Measurements from ENCODE around the gene ELMO1. TPM values are rescaled to one million over a fixed set of nuclear protein-coding genes. Genes with fewer than 3 reads are reported as not detected.
A peak's percentile ranks its signal among the peaks of the same experiment; 100 is the strongest.
"Not testable (repeated sequence)": the region's sequence is repeated elsewhere in the genome, so short reads cannot be mapped to it uniquely, and the experiment has no call there.

Gene ELMO1
- total RNA-seq, 2 donors from 2014 or later, result 160 to 169 TPM

DNA sequence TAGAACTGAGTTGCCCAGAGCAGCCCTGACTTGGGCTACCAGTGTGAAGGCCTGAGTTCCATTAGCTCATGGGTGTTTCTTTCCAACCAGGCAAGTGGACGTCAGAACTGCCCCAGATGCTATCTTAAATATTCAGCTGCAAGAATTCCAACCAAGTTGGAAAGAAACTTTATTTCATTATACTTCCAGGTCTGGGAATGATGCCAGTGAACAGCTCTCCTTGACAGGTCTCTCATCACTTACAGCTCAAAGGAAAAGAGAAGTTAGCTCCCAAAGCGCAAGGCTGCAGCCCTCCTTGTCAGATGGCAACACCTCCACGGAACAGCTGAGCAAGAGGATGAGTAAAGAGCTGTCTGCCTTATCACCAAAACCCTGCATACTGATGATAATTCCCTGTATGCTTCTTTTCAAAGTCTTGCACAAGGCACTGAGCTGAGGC, 468.8 kb downstream of the ELMO1 start:
- Mint-ChIP-seq H3K4me1 (peaks cover 13% of the 10 kb centered on the region), H3K27ac (no peak overlapping the region), H3K4me3 (no peak overlapping the region), H3K27me3 (no peaks in the 10 kb centered on the region), H3K36me3 (ENCODE audit: low read depth) (no peaks in the 10 kb centered on the region)
- H3K9me3 ChIP-seq (ENCODE audit: control insufficient read depth, low read length, poor library complexity, severe bottlenecking), result no peaks in the 10 kb centered on the region
- no peak for DNase-seq
- ATAC-seq, result no peak

GRCh38 chr7:36978461-36978860, 470.2 kb downstream of the ELMO1 start:
- H3K27me3 Mint-ChIP-seq, result no peaks in the 10 kb centered on the region
- DNase-seq, result no peak
- ATAC-seq, result no peak
- no peaks in the 10 kb centered on the region for H3K36me3 Mint-ChIP-seq (ENCODE audit: low read depth)
- H3K27ac Mint-ChIP-seq, result no peak overlapping the region
- no peak overlapping the region for H3K4me3 Mint-ChIP-seq
- H3K4me1 Mint-ChIP-seq, result peaks cover 6% of the 10 kb centered on the region
- H3K9me3 ChIP-seq (ENCODE audit: control insufficient read depth, low read length, poor library complexity, severe bottlenecking), result no peaks in the 10 kb centered on the region

GRCh38 chr7:36977878-36978277, 470.8 kb downstream of the ELMO1 start:
- Mint-ChIP-seq H3K4me3 (no peak overlapping the region), H3K27me3 (no peaks in the 10 kb centered on the region), H3K4me1 (peaks cover 6% of the 10 kb centered on the region), H3K36me3 (ENCODE audit: low read depth) (no peaks in the 10 kb centered on the region), H3K27ac (no peak overlapping the region)
- ATAC-seq, result no peak
- no peaks in the 10 kb centered on the region for H3K9me3 ChIP-seq (ENCODE audit: control insufficient read depth, low read length, poor library complexity, severe bottlenecking)
- no peak for DNase-seq

GRCh38 chr7:36973534-36973933, 475.1 kb downstream of the ELMO1 start:
- not testable (repeated sequence) for DNase-seq; H3K27me3 Mint-ChIP-seq; ATAC-seq; H3K4me3 Mint-ChIP-seq; H3K36me3 Mint-ChIP-seq (ENCODE audit: low read depth); H3K27ac Mint-ChIP-seq; H3K9me3 ChIP-seq (ENCODE audit: control insufficient read depth, low read length, poor library complexity, severe bottlenecking)
- H3K4me1 Mint-ChIP-seq, result peaks cover 26% of the 10 kb centered on the region

- Mint-ChIP-seq H3K36me3 (ENCODE audit: low read depth) (no peaks in the 10 kb centered on the region), H3K27ac (no peak overlapping the region), H3K4me3 (no peak overlapping the region), H3K4me1 (peaks cover 26% of the 10 kb centered on the region), H3K27me3 (no peaks in the 10 kb centered on the region)
- ATAC-seq, result no peak
- no peaks in the 10 kb centered on the region for H3K9me3 ChIP-seq (ENCODE audit: control insufficient read depth, low read length, poor library complexity, severe bottlenecking)
- no peak for DNase-seq
These were observed 476.5 kb downstream of the ELMO1 start for GRCh38 chr7:36972140-36972518.

GRCh38 chr7:36971515-36972139, 477.0 kb downstream of the ELMO1 start:
- ATAC-seq, result no peak
- Mint-ChIP-seq H3K4me1 (peaks cover 24% of the 10 kb centered on the region), H3K27me3 (no peaks in the 10 kb centered on the region), H3K36me3 (ENCODE audit: low read depth) (no peaks in the 10 kb centered on the region), H3K27ac (peak overlapping the region; percentile 14), H3K4me3 (no peak overlapping the region)
- no peaks in the 10 kb centered on the region for H3K9me3 ChIP-seq (ENCODE audit: control insufficient read depth, low read length, poor library complexity, severe bottlenecking)
- DNase-seq, result no peak

DNA sequence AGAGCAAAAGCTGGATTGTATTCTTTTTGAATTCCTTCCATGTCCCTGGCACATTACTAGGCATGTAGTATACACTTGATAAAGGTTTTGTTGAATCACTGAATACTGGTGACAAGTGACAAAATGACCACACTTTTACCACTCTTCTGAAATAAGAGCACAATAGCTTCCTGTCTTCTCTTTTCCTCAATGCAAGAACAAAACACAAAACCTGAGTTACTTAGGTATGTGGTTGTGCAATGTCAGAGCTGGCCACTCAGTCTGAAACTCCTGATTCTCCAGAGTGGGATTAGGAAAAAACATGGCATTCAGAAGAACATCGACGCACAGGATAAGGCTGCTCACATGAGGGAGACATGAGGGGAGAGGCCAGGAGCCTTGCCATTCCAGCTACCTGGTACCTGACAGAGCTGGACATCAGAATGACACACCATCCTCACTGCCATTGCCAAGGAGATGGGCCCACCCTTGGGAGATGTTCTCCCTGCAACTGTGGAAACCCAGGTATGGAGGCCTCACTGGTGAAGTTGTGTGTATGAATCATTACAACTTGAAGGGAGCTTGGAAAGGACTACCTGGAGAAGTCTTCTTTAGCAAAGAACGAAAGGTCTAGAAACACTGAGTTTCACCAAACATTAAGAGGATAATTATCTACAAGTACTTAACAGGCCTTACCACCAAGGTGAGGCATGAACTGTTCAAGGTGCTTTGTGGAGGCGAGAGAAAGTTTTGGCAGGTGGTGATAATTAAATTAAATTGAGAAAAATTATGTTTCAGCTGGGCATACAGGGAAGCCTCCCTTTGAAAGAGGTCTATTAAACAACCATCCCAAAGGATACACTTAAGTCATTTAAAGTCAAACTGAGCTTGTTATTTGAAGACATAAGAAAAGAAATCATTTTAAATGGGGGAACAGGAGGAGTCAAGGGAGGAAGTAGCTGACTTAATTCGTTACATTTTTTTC, 477.8 kb downstream of the ELMO1 start:
- no peaks in the 10 kb centered on the region for H3K9me3 ChIP-seq (ENCODE audit: control insufficient read depth, low read length, poor library complexity, severe bottlenecking)
- peak overlapping the region; percentile 14 for H3K27ac Mint-ChIP-seq
- DNase-seq (no peak), ATAC-seq (no peak)
- H3K36me3 Mint-ChIP-seq (ENCODE audit: low read depth), result no peaks in the 10 kb centered on the region
- H3K4me3 Mint-ChIP-seq, result peak overlapping the region; percentile 22
- no peaks in the 10 kb centered on the region for H3K27me3 Mint-ChIP-seq
- H3K4me1 Mint-ChIP-seq, result peaks cover 26% of the 10 kb centered on the region

- H3K9me3 ChIP-seq (ENCODE audit: control insufficient read depth, low read length, poor library complexity, severe bottlenecking), result no peaks in the 10 kb centered on the region
- Mint-ChIP-seq H3K27me3 (no peaks in the 10 kb centered on the region), H3K27ac (no peak overlapping the region), H3K4me1 (peaks cover 30% of the 10 kb centered on the region), H3K36me3 (ENCODE audit: low read depth) (no peaks in the 10 kb centered on the region), H3K4me3 (no peak overlapping the region)
- DNase-seq, result no peak
- ATAC-seq, result peak; percentile 65
These were observed 479.3 kb downstream of the ELMO1 start for GRCh38 chr7:36969376-36969775.

DNA sequence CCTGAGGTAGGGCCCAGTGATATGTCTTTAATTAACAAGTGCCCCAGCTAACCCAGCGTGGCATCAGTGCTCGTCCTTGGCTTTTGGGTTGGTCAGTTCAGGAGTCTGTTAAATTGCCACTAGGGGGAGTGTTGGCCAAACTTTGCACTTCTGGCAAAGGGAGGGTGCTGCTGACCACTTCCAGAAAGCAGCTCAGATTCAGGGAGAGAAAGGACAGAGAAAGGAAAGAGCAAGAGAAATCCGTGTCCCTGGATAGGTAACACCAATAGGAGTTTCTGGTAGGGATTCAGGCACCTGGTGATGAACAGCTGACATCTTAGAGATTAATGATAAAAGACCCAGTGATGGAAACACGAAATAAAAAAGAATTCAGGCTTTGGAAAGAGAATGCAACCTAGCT, 481.3 kb downstream of the ELMO1 start:
- ATAC-seq, result no peak
- peaks cover 28% of the 10 kb centered on the region for H3K4me1 Mint-ChIP-seq
- H3K4me3 Mint-ChIP-seq, result no peak overlapping the region
- no peaks in the 10 kb centered on the region for H3K27me3 Mint-ChIP-seq
- peaks cover under 1% of the 10 kb centered on the region for H3K36me3 Mint-ChIP-seq (ENCODE audit: low read depth)
- H3K9me3 ChIP-seq (ENCODE audit: control insufficient read depth, low read length, poor library complexity, severe bottlenecking), result no peaks in the 10 kb centered on the region
- no peak for DNase-seq
- no peak overlapping the region for H3K27ac Mint-ChIP-seq

- H3K36me3 Mint-ChIP-seq (ENCODE audit: low read depth), result peaks cover 4% of the 10 kb centered on the region
- ATAC-seq (no peak), DNase-seq (no peak)
- H3K27ac Mint-ChIP-seq, result no peak overlapping the region
- H3K9me3 ChIP-seq (ENCODE audit: control insufficient read depth, low read length, poor library complexity, severe bottlenecking), result no peaks in the 10 kb centered on the region
- H3K4me1 Mint-ChIP-seq, result peaks cover 31% of the 10 kb centered on the region
- H3K27me3 Mint-ChIP-seq, result no peaks in the 10 kb centered on the region
- no peak overlapping the region for H3K4me3 Mint-ChIP-seq
These were observed 482.0 kb downstream of the ELMO1 start for GRCh38 chr7:36966636-36967035.

DNA sequence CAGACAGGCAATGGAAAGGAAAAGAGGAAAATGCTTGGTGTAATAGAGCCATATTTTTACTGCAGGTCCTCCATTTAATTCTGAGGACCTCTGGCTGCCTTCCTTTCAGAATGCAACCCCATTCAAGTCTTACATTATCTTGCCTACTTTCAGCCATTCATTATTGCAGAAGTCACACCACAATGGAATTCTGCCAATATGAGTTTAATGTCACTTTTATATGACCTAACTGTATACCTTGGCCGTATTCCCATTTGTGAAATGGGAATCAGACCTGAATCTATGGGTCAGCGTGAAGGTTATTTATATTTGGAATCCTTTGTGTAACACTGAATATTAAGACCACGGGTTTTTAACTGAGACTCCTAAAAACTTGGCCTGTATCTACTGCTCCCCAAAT, 482.6 kb downstream of the ELMO1 start:
- peaks cover 26% of the 10 kb centered on the region for H3K4me1 Mint-ChIP-seq
- no peak overlapping the region for H3K4me3 Mint-ChIP-seq
- peaks cover 4% of the 10 kb centered on the region for H3K36me3 Mint-ChIP-seq (ENCODE audit: low read depth)
- no peak for DNase-seq
- ATAC-seq, result no peak
- H3K27ac Mint-ChIP-seq, result no peak overlapping the region
- H3K9me3 ChIP-seq (ENCODE audit: control insufficient read depth, low read length, poor library complexity, severe bottlenecking), result no peaks in the 10 kb centered on the region
- no peaks in the 10 kb centered on the region for H3K27me3 Mint-ChIP-seq

- no peaks in the 10 kb centered on the region for H3K27me3 Mint-ChIP-seq
- H3K27ac Mint-ChIP-seq, result no peak overlapping the region
- peaks cover 24% of the 10 kb centered on the region for H3K4me1 Mint-ChIP-seq
- peaks cover 4% of the 10 kb centered on the region for H3K36me3 Mint-ChIP-seq (ENCODE audit: low read depth)
- H3K9me3 ChIP-seq (ENCODE audit: control insufficient read depth, low read length, poor library complexity, severe bottlenecking), result no peaks in the 10 kb centered on the region
- DNase-seq (no peak), ATAC-seq (no peak)
- no peak overlapping the region for H3K4me3 Mint-ChIP-seq
These were observed 483.0 kb downstream of the ELMO1 start for GRCh38 chr7:36965625-36966024.

- no peaks in the 10 kb centered on the region for H3K9me3 ChIP-seq (ENCODE audit: control insufficient read depth, low read length, poor library complexity, severe bottlenecking)
- DNase-seq, result no peak
- Mint-ChIP-seq H3K27ac (no peak overlapping the region), H3K4me3 (no peak overlapping the region), H3K4me1 (peaks cover 17% of the 10 kb centered on the region), H3K27me3 (no peaks in the 10 kb centered on the region), H3K36me3 (ENCODE audit: low read depth) (peaks cover 4% of the 10 kb centered on the region)
- no peak for ATAC-seq
These were observed 484.4 kb downstream of the ELMO1 start for GRCh38 chr7:36964297-36964696.

All from T-helper 17 cell (primary cell).